GOT3 (cell line): ENCODE results near the gene OR2M5.

ENCODE experiments used
- DNase-seq: peaks from one replicate; lab custom pipeline; 2025; ENCODE audit warnings: mixed read lengths; lab: John Stamatoyannopoulos, UW

The OR2M5 gene, protein sequence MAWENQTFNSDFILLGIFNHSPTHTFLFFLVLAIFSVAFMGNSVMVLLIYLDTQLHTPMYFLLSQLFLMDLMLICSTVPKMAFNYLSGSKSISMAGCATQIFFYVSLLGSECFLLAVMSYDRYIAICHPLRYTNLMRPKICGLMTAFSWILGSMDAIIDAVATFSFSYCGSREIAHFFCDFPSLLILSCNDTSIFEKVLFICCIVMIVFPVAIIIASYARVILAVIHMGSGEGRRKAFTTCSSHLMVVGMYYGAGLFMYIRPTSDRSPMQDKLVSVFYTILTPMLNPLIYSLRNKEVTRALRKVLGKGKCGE

DNA sequence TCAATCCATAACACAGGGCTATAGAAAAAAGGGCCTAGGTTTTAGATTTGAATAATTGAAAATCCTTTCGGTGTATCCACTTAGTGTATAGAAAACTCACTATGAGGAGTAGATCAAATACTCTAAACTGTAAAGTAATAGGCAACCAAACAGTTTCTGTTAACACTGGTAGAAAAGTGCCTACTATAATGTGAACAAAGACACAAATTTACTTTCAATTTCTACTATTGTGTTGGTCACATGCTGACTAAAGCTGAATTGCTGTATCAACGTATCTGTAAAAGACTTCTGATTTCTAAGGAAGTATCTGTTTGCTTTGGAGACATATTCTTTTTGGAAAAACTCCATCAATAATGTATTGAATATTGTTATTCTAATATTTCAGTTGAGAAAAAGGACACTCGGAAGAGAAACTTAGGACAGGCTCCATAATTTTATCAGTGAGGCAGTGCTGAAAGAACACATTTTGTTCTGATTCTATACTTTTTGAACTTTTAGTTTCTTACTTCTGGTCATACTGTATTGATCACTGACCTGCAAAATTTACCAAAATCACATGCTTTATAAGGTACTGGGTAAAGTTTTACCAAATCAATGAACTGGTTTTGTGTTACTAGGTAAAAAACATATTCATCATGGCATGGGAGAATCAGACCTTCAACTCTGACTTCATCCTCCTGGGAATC, at the start of gene OR2M5:
OR2M5 (plus strand) TSS at position 636 of the 686 bp plus-strand sequence; CDS start at position 636, 0 bp downstream.
- no peak for DNase-seq

- no peak for DNase-seq
These were observed 46.4 kb upstream of the OR2M5 start for GRCh38 chr1:248098529-248098928.

DNA sequence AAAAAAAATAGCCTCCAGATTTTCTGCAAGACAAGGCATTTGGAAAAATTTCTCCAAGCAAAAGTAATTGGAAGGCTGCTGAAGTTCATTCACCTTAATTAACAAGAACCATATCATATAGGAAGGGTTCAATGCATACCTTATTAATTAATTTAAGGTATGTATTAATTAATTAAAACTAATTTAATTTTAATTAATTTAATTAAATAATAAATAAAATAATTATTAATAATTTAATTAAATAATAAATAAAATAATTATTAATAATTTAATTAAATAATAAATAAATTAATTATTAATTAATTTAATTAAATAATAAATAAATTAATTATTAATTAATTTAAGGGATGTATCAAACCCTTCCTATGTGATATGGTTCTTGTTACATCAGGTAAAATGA, 42.1 kb upstream of the OR2M5 start:
- no peak for DNase-seq

- no peak for DNase-seq
These were observed 33.8 kb upstream of the OR2M5 start for GRCh38 chr1:248111157-248111556.

GRCh38 chr1:248114890-248115289, 30.1 kb upstream of the OR2M5 start:
- no peak for DNase-seq

DNA sequence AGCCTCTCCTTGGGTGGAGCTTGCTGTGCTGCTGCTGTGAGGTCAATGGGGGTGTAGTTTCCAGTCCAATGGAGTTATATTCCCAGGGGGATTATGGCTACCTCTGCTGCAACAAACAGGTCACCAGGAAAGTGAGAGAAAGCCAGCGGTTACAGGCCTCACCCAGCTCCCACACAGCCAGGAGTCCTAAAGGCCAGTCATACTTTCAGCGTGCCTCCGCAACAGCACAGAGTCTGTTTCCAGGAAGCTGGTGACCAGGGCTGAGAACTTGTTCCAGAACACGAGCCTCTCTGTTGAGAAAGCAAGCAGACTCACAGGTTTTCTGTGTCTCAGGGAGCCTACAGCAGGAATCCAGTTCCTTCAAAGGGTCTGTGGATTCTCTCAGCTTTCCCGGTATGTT, 17.3 kb upstream of the OR2M5 start:
- DNase-seq: no peak

GRCh38 chr1:248136811-248137210, 8.1 kb upstream of the OR2M5 start:
- no peak for DNase-seq

DNA sequence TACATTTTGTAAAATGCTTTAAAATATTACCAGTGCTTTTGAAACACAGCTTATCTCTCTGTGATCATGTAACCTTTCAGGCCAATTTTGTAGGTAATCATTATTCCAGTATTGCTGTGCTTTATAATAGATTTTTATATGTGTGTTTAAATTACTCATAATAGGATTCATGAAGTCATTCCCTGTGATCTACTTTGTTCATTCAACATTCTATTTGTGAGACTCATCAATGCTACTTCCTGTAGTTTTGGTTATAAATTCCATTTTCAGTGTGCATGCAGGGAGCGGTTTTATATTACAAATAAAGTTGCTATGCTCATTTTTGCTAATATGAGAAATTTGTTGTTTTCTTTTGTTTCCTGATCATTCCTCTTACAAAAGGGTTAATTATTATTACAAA, 4.1 kb upstream of the OR2M5 start:
- no peak for DNase-seq

GRCh38 chr1:248143311-248143710, 1.6 kb upstream of the OR2M5 start:
- no peak for DNase-seq

GRCh38 chr1:248152056-248152827, 7.3 kb downstream of the OR2M5 start:
- DNase-seq: no peak

- no peak for DNase-seq
These were observed 11.0 kb downstream of the OR2M5 start for GRCh38 chr1:248155927-248156326.

DNA sequence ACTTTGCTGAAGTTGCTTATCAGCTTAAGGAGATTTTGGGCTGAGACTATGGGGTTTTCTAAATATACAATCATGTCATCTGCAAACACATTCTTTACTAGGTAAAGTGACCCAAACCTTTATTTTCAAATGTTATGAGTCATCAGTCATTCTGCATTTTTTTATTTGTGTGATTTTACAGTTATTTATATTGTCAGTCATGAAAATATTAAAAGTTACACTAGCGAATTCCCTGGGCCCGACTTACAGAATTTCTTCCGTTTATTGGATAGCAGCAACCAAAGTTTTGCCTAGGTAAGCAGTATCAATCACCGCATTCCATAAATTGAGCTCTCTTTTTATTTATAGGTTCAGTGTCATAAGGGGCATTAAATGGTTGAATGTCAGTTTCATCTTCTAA, 13.8 kb downstream of the OR2M5 start:
- no peak for DNase-seq

GRCh38 chr1:248164031-248164430, 19.1 kb downstream of the OR2M5 start:
- no peak for DNase-seq

GRCh38 chr1:248165186-248165585, 20.2 kb downstream of the OR2M5 start:
- DNase-seq: no peak

GRCh38 chr1:248174521-248174920, 29.6 kb downstream of the OR2M5 start, which contains the start of gene OR2M2:
Gene OR2M2 (plus strand): TSS chr1:248174821. CDS start chr1:248179986, 5,165 bp downstream.
- DNase-seq: no peak

DNA sequence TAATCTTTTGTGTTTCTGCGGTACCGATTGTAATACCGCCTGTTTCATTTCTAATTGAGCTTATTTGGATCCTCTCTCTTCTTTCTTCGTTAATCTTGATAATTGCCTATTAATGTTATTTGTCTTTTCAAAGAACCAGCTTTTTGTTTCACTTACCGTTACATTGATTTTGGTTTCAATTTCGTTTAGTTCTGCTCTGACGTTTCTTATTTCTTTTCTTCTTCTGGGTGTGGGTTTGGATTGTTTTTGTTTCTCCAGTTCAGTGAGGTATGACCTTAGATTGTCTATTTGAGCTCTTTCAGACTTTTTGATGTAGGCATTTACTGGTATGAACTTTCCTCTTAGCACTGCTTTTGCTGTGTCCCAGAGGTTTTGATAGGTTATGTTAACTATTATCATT, 39.0 kb downstream of the OR2M5 start:
- DNase-seq: no peak

- no peak for DNase-seq
These were observed 42.4 kb downstream of the OR2M5 start for GRCh38 chr1:248187363-248187762.

DNA sequence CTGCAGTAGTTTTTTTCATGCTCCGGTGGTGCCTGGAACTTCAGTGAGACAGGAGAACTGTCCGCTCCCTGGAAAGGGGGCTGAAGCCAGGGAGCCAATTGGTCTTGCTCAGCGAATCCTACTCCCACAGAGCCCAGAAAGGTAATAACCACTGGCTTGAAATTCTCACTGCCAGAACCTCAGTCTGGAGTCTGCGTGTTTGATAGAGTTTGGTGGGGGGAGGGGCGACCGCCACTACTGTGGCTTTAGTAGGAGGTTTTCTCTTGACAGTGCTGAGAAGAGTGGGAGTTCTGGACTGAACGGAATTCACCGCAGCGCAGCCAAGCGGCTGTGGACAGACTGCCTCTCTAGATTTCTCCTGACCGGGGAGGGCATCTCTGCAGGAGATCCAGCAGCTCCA, 44.1 kb downstream of the OR2M5 start:
- DNase-seq: no peak

DNA sequence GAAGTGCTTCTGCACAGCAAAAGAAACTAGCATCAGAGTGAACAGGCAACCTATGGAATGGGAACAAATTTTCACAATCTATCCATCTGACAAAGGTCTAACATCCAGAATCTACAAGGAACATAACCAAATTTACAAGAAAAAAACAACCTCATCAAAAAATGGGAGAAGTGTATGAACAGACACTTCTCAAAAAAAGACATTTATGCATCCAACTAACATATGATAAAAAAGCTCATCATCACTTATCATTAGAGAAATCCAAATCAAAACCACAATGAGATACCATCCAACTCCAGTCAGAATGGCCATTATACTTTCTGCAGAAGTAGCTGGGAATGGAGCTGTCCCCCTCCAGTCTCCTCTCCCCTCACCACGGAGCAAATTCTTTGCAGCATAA, 49.2 kb downstream of the OR2M5 start:
- DNase-seq: no peak
